IMR-90 (cell line): ENCODE measurements around the gene SUGCT. TPM values are rescaled to one million over a fixed set of nuclear protein-coding genes. Genes with fewer than 3 reads are reported as not detected.

Experiments
- ATAC-seq: fragments of 200-7000 bp; cut with Tn5 transposase; 2 replicates; pipeline ENCODE4 v1.9.1; 2020; ENCODE audit warnings: low read depth, mild to moderate bottlenecking, moderate library complexity
- BruUV-seq: library from RNA; stranded (reverse); fragments of 400-500 nt; replicated peaks from 2 replicates; lab custom pipeline; 2021; lab: Mats Ljungman, UMichigan
- CTCF ChIA-PET: fragments of 300-600 bp; formaldehyde crosslinking; extraction: SDS; loops from one replicate; lab custom pipeline; 2021; ENCODE audit warnings: antibody characterized with exemption; lab: Yijun Ruan, JAX
- POLR2A ChIA-PET: fragments of 300-600 bp; sonication (Branson Sonifier 250); formaldehyde crosslinking; loops from one replicate; lab custom pipeline; 2022; ENCODE audit warnings: antibody characterized with exemption; ENCODE audit not compliant: unreplicated experiment; lab: Charles Lee
- DNase-seq: peaks from one replicate; pipeline ENCODE4 v3.0.0; 2013
- H2AFZ ChIP-seq: replicated peaks from 2 replicates; pipeline ENCODE3; 2013; ENCODE audit warnings: low read length, mild to moderate bottlenecking; ENCODE audit not compliant: poor library complexity
- H2AK5ac ChIP-seq: 2 replicates; pipeline ENCODE4 v1.6.1; 2013; ENCODE audit warnings: low read depth, low read length, inconsistent platforms
- H2AK9ac ChIP-seq: replicated peaks from 2 replicates; pipeline ENCODE3; 2013; ENCODE audit warnings: mild to moderate bottlenecking, low read depth, low read length, moderate library complexity; ENCODE audit not compliant: poor library complexity
- H2BK120ac ChIP-seq: 2 replicates; pipeline ENCODE4 v1.6.1; 2013; ENCODE audit warnings: low read depth, low read length, inconsistent platforms
- H2BK15ac ChIP-seq: 3 replicates; pipeline ENCODE4 v1.6.1; 2013; ENCODE audit warnings: low read depth, low read length, inconsistent platforms
- H2BK20ac ChIP-seq: 2 replicates; pipeline ENCODE4 v1.6.1; 2013; ENCODE audit warnings: low read depth, mild to moderate bottlenecking, inconsistent platforms, low read length, moderate library complexity
- H2BK5ac ChIP-seq: 2 replicates; pipeline ENCODE4 v1.6.1; 2013; ENCODE audit warnings: mild to moderate bottlenecking, low read depth, low read length, inconsistent platforms; ENCODE audit not compliant: poor library complexity, severe bottlenecking
- H3K14ac ChIP-seq: replicated peaks from 2 replicates; pipeline ENCODE4 v1.6.1; 2013; ENCODE audit warnings: low read depth, low read length, inconsistent platforms
- H3K18ac ChIP-seq: 2 replicates; pipeline ENCODE4 v1.6.1; 2013; ENCODE audit warnings: low read depth, low read length, control low read depth
- H3K23ac ChIP-seq: 2 replicates; pipeline ENCODE4 v1.6.1; 2013; ENCODE audit warnings: low read depth, low read length, inconsistent platforms
- H3K27ac ChIP-seq: 2 replicates; pipeline ENCODE4 v1.5.1; 2013; ENCODE audit warnings: mild to moderate bottlenecking, control low read depth, low read length; ENCODE audit not compliant: insufficient read depth
- H3K27me3 ChIP-seq: 2 replicates; pipeline ENCODE4 v1.6.1; 2013; ENCODE audit warnings: low read length; ENCODE audit not compliant: control insufficient read depth, insufficient read depth
- H3K36me3 ChIP-seq: 2 replicates; pipeline ENCODE4 v1.6.1; 2013; ENCODE audit warnings: low read length, mixed read lengths; ENCODE audit not compliant: control insufficient read depth, insufficient read depth
- H3K4ac ChIP-seq: 2 replicates; pipeline ENCODE4 v1.6.1; 2013; ENCODE audit warnings: low read depth, low read length, inconsistent platforms
- H3K4me1 ChIP-seq: 2 replicates; pipeline ENCODE4 v1.6.1; 2013; ENCODE audit warnings: low read length, mixed read lengths; ENCODE audit not compliant: control insufficient read depth, insufficient read depth
- H3K4me2 ChIP-seq: 2 replicates; pipeline ENCODE4 v1.6.1; 2013; ENCODE audit warnings: low read depth, mild to moderate bottlenecking, control low read depth, low read length, moderate library complexity
- H3K4me3 ChIP-seq: 2 replicates; pipeline ENCODE4 v1.5.1; 2013; ENCODE audit warnings: low read depth, mild to moderate bottlenecking, control low read depth, low read length, moderate library complexity; ENCODE audit not compliant: insufficient read depth
- H3K56ac ChIP-seq: 2 replicates; pipeline ENCODE4 v1.6.1; 2013; ENCODE audit warnings: low read length, inconsistent platforms; ENCODE audit not compliant: insufficient read depth; ENCODE audit errors: extremely low read depth
- H3K79me1 ChIP-seq, 2 experiments: 2 replicates each; pipeline ENCODE4 v1.6.1; 2013; ENCODE audit warnings: low read length in 2 of 2, inconsistent platforms in 1 of 2, low read depth in 1 of 2
- H3K9ac ChIP-seq: 2 replicates; pipeline ENCODE4 v1.6.1; 2013; ENCODE audit warnings: low read depth, low read length, control low read depth
- H3K9me1 ChIP-seq: 2 replicates; pipeline ENCODE4 v1.6.1; 2013; ENCODE audit warnings: low read length, inconsistent platforms; ENCODE audit not compliant: insufficient read depth
- H3K9me3 ChIP-seq: 2 replicates; pipeline ENCODE4 v1.6.1; 2013; ENCODE audit warnings: low read length; ENCODE audit not compliant: control insufficient read depth, insufficient read depth
- H4K20me1 ChIP-seq: 2 replicates; pipeline ENCODE4 v1.6.1; 2013; ENCODE audit warnings: low read length, inconsistent platforms; ENCODE audit not compliant: insufficient read depth
- H4K5ac ChIP-seq: 2 replicates; pipeline ENCODE4 v1.6.1; 2013; ENCODE audit warnings: mild to moderate bottlenecking, low read depth, low read length, control low read depth
- H4K8ac ChIP-seq, 2 experiments: 2 replicates each; pipeline ENCODE4 v1.6.1; 2013; ENCODE audit warnings: low read depth in 2 of 2, low read length in 2 of 2, control low read depth in 1 of 2, inconsistent platforms in 1 of 2
- H4K91ac ChIP-seq: 2 replicates; pipeline ENCODE4 v1.6.1; 2013; ENCODE audit warnings: low read depth, low read length, inconsistent platforms; ENCODE audit not compliant: insufficient read depth
- BHLHE40 ChIP-seq: fragments of 150-350 bp; IDR thresholded peaks from 2 replicates; pipeline ENCODE4 v1.6.1; 2016; ENCODE audit warnings: mild to moderate bottlenecking, low read depth, low read length
- CEBPB ChIP-seq: IDR thresholded peaks from 2 replicates; pipeline ENCODE4 v1.6.1; 2012; ENCODE audit warnings: low read depth, low read length, improper control_type of control experiment
- CHD1 ChIP-seq: IDR thresholded peaks from 2 replicates; pipeline ENCODE4 v1.6.1; 2012; ENCODE audit warnings: low read depth, low read length, improper control_type of control experiment
- FOS ChIP-seq: fragments of 150-350 bp; IDR thresholded peaks from 2 replicates; pipeline ENCODE4 v1.6.1; 2016; ENCODE audit warnings: low read depth, low read length
- MAFK ChIP-seq: IDR thresholded peaks from 2 replicates; pipeline ENCODE4 v1.6.1; 2012; ENCODE audit warnings: low read depth, low read length, improper control_type of control experiment
- MAZ ChIP-seq: IDR thresholded peaks from 2 replicates; pipeline ENCODE4 v1.6.1; 2012; ENCODE audit warnings: low read depth, mild to moderate bottlenecking, low read length, improper control_type of control experiment, moderate library complexity, borderline replicate concordance
- MXI1 ChIP-seq: IDR thresholded peaks from 2 replicates; pipeline ENCODE4 v1.6.1; 2012; ENCODE audit warnings: low read depth, mild to moderate bottlenecking, low read length, moderate library complexity, borderline replicate concordance
- NFE2L2 ChIP-seq: fragments of 150-350 bp; IDR thresholded peaks from 2 replicates; pipeline ENCODE4 v1.6.1; 2016; ENCODE audit warnings: low read depth, mild to moderate bottlenecking, low read length
- POLR2A ChIP-seq: IDR thresholded peaks from 2 replicates; pipeline ENCODE4 v1.6.1; 2012; ENCODE audit warnings: mild to moderate bottlenecking, low read depth, low read length
- RAD21 ChIP-seq: IDR thresholded peaks from 2 replicates; pipeline ENCODE4 v1.6.1; 2012; ENCODE audit warnings: low read length, improper control_type of control experiment
- RCOR1 ChIP-seq: IDR thresholded peaks from 2 replicates; pipeline ENCODE4 v1.6.1; 2012; ENCODE audit warnings: mild to moderate bottlenecking, low read length, improper control_type of control experiment; ENCODE audit not compliant: insufficient replicate concordance
- RFX5 ChIP-seq: IDR thresholded peaks from 2 replicates; pipeline ENCODE4 v1.8.0; 2012; ENCODE audit warnings: low read depth, mild to moderate bottlenecking, low read length, moderate library complexity
- SMC3 ChIP-seq: fragments of 150-350 bp; IDR thresholded peaks from 2 replicates; pipeline ENCODE4 v1.6.1; 2016; ENCODE audit warnings: low read depth, mild to moderate bottlenecking, antibody characterized with exemption, low read length, moderate library complexity
- WGBS, 2 experiments: methylation state at CpG; one replicate each; pipeline versions ENCODE4 v1.1.5 to v1.1.7; 2013; ENCODE audit warnings: missing lambda C conversion rate in 2 of 2; ENCODE audit not compliant: insufficient read length in 1 of 2; ENCODE audit errors: extremely low coverage in 2 of 2; 5-methylcytosine and 5-hydroxymethylcytosine counted together
- dilution Hi-C: fragments of 300-500 bp; cut with HindIII; formaldehyde crosslinking; loops from one replicate; pipeline ENCODE4 v1.14.3; 2018; ENCODE audit warnings: low sequenced_read_pairs; ENCODE audit not compliant: unreplicated experiment
- in situ Hi-C: fragments of 300-500 bp; cut with MboI; formaldehyde crosslinking; loops from 3 replicates; pipeline ENCODE4 v1.14.3; 2019; ENCODE audit warnings: low sequenced_read_pairs, inconsistent platforms, mixed read lengths
- intact Hi-C: fragments of 100-400 bp; cut with micrococcal nuclease; formaldehyde crosslinking; loops from 2 replicates; pipeline ENCODE4 v1.10.0; 2022
- polyA plus RNA-seq, 3 experiments: library from polyadenylated mRNA; depleted of rRNA; stranded (reverse); fragments of >200 nt; gene quantifications; 2 replicates each; pipeline ENCODE4 v1.2.3, GENCODE V29; 2012; ENCODE audit warnings: low replicate concordance in 1 of 3
- total RNA-seq: library from RNA; depleted of rRNA; stranded (reverse); fragments of >200 nt; gene quantifications from 2 replicates; pipeline ENCODE4 v1.2.3, GENCODE V29; 2012
- TF ChIP-seq, protein P1 (sequence below): conservative IDR thresholded peaks from 2 replicates; pipeline ENCODE4 v1.5.1; 2012; ENCODE audit warnings: mild to moderate bottlenecking, low read depth, low read length, improper control_type of control experiment
- TF ChIP-seq, protein P2 (sequence below): fragments of 150-350 bp; IDR thresholded peaks from 2 replicates; pipeline ENCODE4 v1.6.1; 2017; ENCODE audit warnings: mild to moderate bottlenecking, antibody characterized with exemption, low read length, low read depth
- TF ChIP-seq, protein P3 (sequence below): fragments of 150-350 bp; IDR thresholded peaks from 2 replicates; pipeline ENCODE4 v1.6.1; 2016; ENCODE audit warnings: low read depth, mild to moderate bottlenecking, low read length, moderate library complexity, borderline replicate concordance

SUGCT gene
- total and polyA plus RNA-seq, 2 of the 4 experiments (the other 2 are of a cell fraction), result 5.9 to 8.3 TPM

GRCh38 chr7:40544871-40545303 lies 410.1 kb downstream of the SUGCT start:
- dilution Hi-C loops (no loop called here), in situ Hi-C loops (no loop called here), intact Hi-C loops (no loop called here)
- Histone ChIP-seq H4K8ac (no peak overlapping the region), H3K4me2 (peak overlapping the region; percentile 49; the same call in 1 of the 2 replicates), H2BK20ac (no peak overlapping the region), H3K14ac (no peak overlapping the region), H3K36me3 (no peaks in the 10 kb centered on the region), H3K56ac (no peak overlapping the region), H2BK120ac (no peak overlapping the region), H3K79me1 (no peaks in the 10 kb centered on the region), H4K20me1 (no peaks in the 10 kb centered on the region), H3K9ac (no peak overlapping the region), H3K9me1 (no peaks in the 10 kb centered on the region), H3K9me3 (no peaks in the 10 kb centered on the region), H3K23ac (no peak overlapping the region), H2AK9ac (no peak overlapping the region), H4K91ac (no peak overlapping the region), H2AK5ac (no peak overlapping the region), H3K18ac (peak overlapping the region; percentile 46; the same call in 1 of the 2 replicates), H3K4me3 (no peak overlapping the region), H3K27ac (no peak overlapping the region), H2BK5ac (no peak overlapping the region), H3K4ac (no peak overlapping the region), H4K5ac (no peak overlapping the region), H3K27me3 (no peaks in the 10 kb centered on the region), H3K4me1 (peaks cover 7% of the 10 kb centered on the region), H2BK15ac (no peak overlapping the region), H2AFZ (no peak overlapping the region)
- ChIA-PET CTCF (interaction anchor here (1.0 kb wide), 1 partner anchor 12 kb away, joined by 3 read pairs; no protein-coding TSS in a partner anchor), POLR2A (no interaction called here)
- TF ChIP-seq, protein P1, sequence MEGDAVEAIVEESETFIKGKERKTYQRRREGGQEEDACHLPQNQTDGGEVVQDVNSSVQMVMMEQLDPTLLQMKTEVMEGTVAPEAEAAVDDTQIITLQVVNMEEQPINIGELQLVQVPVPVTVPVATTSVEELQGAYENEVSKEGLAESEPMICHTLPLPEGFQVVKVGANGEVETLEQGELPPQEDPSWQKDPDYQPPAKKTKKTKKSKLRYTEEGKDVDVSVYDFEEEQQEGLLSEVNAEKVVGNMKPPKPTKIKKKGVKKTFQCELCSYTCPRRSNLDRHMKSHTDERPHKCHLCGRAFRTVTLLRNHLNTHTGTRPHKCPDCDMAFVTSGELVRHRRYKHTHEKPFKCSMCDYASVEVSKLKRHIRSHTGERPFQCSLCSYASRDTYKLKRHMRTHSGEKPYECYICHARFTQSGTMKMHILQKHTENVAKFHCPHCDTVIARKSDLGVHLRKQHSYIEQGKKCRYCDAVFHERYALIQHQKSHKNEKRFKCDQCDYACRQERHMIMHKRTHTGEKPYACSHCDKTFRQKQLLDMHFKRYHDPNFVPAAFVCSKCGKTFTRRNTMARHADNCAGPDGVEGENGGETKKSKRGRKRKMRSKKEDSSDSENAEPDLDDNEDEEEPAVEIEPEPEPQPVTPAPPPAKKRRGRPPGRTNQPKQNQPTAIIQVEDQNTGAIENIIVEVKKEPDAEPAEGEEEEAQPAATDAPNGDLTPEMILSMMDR, result no peak
- no peak for TF ChIP-seq MXI1
- TF ChIP-seq RFX5, result no peak
- TF ChIP-seq NFE2L2, result no peak
- no peak for TF ChIP-seq CEBPB
- no peak for TF ChIP-seq CHD1
- TF ChIP-seq RCOR1, result no peak
- TF ChIP-seq MAFK, result no peak
- TF ChIP-seq, protein P2, sequence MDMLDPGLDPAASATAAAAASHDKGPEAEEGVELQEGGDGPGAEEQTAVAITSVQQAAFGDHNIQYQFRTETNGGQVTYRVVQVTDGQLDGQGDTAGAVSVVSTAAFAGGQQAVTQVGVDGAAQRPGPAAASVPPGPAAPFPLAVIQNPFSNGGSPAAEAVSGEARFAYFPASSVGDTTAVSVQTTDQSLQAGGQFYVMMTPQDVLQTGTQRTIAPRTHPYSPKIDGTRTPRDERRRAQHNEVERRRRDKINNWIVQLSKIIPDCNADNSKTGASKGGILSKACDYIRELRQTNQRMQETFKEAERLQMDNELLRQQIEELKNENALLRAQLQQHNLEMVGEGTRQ, result no peak
- no peak for TF ChIP-seq POLR2A
- no peak for TF ChIP-seq RAD21
- TF ChIP-seq FOS, result no peak
- TF ChIP-seq SMC3, result no peak
- TF ChIP-seq MAZ, result no peak
- no peak for TF ChIP-seq BHLHE40
- TF ChIP-seq, protein P3, sequence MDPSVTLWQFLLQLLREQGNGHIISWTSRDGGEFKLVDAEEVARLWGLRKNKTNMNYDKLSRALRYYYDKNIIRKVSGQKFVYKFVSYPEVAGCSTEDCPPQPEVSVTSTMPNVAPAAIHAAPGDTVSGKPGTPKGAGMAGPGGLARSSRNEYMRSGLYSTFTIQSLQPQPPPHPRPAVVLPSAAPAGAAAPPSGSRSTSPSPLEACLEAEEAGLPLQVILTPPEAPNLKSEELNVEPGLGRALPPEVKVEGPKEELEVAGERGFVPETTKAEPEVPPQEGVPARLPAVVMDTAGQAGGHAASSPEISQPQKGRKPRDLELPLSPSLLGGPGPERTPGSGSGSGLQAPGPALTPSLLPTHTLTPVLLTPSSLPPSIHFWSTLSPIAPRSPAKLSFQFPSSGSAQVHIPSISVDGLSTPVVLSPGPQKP, result no peak
- ATAC-seq (peak; percentile 70), DNase-seq (peak; percentile 56)
- WGBS, 2 experiments, result no CpG with 5 or more reads among the region's 1 CpG
- BruUV-seq, result no TSS peak
